Measurements from ENCODE around the gene RBM3.
A peak's percentile ranks its signal among the peaks of the same experiment; 100 is the strongest.
"Not testable (repeated sequence)": the region's sequence is repeated elsewhere in the genome, so short reads cannot be mapped to it uniquely, and the experiment has no call there.

Gene RBM3

DNA sequence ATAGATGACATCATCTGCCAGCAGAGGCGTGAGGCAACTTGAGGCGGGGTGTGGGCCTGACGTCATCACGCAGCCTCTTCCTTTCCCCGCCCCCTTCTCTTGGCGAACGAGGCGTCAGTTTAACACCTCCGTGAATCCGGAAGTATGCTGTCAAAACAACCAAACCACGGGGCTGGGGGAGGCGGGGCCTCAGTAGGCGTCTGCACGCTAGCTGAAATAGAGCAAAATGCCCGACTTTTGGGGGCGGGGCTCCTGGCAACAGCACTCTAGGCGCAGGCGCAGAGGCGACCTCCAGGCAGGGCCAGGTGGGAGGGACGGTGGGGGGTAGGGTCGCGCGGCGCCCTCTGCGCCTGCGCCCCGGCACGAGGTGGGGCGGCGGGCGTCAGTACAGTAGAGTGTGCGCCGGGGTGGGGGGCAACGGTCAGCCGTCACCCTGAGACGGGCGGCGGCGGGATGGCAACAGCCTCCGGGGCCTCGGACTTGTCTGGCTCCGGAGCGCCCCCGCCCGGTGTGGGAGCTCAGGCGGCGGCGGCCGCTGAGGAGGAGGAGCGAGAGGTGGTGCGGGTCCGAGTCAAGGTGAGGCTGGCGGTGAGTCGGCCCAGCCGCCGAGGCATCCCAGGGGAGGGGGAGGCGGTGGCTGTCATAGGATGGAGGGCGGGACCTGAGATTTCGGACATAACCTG is 34.8 kb upstream of the RBM3 start, which contains the start of gene TBC1D25:
TBC1D25 (plus strand) TSS at position 370 of the 683 bp plus-strand sequence; CDS start at position 454, 84 bp downstream.
- TF ChIP-seq, protein P1, sequence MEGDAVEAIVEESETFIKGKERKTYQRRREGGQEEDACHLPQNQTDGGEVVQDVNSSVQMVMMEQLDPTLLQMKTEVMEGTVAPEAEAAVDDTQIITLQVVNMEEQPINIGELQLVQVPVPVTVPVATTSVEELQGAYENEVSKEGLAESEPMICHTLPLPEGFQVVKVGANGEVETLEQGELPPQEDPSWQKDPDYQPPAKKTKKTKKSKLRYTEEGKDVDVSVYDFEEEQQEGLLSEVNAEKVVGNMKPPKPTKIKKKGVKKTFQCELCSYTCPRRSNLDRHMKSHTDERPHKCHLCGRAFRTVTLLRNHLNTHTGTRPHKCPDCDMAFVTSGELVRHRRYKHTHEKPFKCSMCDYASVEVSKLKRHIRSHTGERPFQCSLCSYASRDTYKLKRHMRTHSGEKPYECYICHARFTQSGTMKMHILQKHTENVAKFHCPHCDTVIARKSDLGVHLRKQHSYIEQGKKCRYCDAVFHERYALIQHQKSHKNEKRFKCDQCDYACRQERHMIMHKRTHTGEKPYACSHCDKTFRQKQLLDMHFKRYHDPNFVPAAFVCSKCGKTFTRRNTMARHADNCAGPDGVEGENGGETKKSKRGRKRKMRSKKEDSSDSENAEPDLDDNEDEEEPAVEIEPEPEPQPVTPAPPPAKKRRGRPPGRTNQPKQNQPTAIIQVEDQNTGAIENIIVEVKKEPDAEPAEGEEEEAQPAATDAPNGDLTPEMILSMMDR (IDR thresholded peaks at IDR 0.05), result peak; percentile 64
- no peak for TF ChIP-seq ZFX (IDR thresholded peaks at IDR 0.05; ENCODE audit: borderline replicate concordance)
- peak within 1 kb of the TSS; percentile 63 for H3K27ac ChIP-seq

DNA sequence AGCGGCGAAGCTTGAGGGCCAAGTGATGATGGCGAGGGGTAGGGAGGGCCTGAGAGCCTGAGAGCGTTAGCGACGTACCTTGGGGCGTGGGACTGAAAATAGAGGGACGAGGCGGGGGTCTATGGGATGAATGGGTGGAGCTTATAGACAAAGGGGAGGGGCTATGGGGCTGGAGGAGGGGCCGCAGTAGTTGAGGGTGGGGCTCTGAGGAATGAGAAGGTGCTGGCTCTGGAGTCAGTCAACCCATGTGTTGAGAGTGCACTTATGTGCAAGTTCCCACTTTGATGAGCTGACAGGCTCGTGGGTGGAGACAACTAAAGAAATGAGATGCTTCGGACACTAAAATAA is 34.3 kb upstream of the RBM3 start:
- peak overlapping the region; percentile 63 for H3K27ac ChIP-seq
- TF ChIP-seq ZFX (IDR thresholded peaks at IDR 0.05; ENCODE audit: borderline replicate concordance), result no peak
- TF ChIP-seq, protein P1 (IDR thresholded peaks at IDR 0.05), result no peak; the same call in 1 of the 2 replicates

DNA sequence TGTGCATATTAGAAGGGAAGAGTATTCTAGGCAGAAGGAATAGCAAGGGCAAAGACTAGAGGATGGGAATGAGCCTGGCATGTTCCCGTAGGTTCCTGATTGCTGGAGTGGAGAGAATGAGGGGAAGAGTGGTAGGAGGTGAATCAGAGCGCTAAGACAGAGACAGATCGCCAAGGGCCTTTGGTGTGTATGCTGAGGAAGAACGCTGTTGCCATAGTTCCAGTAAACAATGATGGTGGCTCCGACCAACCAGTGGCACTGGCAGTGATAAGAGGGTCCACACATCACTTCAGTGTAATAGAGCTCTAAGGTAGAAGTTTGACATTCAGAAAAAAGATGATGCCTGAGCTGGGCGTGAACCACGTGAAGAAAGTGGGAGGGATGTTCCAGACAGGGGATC is 33.8 kb upstream of the RBM3 start:
- H3K27ac ChIP-seq, result peak overlapping the region; percentile 63; the same call in 1 of the 2 replicates
- TF ChIP-seq, protein P1 (IDR thresholded peaks at IDR 0.05), result no peak
- TF ChIP-seq ZFX (IDR thresholded peaks at IDR 0.05; ENCODE audit: borderline replicate concordance), result no peak

DNA sequence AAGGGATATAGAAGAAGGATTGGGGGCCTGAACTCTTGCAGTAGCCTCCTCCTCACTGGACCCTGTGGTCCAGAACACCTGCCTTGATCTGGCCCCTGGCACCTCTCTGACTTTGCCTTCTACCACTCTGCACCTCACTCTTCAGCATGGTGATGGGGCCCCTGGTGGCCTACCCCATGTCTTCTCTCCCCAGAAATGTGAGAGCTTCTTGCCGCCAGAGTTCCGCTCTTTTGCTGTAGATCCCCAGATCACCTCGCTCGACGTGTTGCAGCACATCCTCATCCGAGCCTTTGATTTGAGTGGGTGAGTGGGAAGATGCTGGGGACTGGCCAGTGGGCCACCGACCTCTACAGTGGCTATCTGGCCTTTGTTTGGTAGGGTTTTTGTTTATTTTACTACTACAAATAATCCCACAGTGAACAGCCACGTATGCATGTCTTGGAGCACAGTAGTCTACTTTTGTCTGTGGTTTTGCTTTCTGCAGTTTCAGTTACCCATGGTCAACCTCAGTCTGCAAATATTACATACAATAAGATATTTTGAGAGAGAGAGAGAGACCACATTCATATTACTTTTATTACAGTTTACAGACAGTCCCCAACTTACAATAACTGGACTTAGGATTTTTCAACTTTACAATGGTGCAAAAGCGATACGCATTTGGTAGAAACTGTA is 33.0 kb upstream of the RBM3 start:
- TF ChIP-seq, protein P1 (IDR thresholded peaks at IDR 0.05), result no peak
- TF ChIP-seq ZFX (IDR thresholded peaks at IDR 0.05; ENCODE audit: borderline replicate concordance), result no peak
- H3K27ac ChIP-seq, result no peak overlapping the region

DNA sequence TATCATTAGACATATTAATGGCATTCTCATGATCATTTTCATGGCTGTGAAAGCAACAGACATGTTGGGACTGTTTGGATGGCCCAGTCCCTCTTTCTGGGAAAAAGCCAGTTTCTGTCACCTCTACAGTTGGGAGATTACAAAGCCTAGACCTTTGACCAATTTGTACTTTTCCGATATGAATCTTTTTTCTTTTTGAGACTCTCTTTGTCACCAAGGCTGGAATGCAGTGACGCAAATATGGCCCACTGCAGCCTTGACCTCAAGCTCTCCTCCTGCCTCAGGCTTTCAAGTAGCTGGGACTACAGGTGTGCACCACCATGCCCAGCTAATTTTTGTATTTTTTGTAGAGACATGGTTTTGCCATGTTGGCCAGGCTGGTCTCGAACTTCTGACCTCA is 25.4 kb upstream of the RBM3 start:
- H3K27ac ChIP-seq, result no peak overlapping the region
- TF ChIP-seq, protein P1 (IDR thresholded peaks at IDR 0.05), result no peak
- no peak for TF ChIP-seq ZFX (IDR thresholded peaks at IDR 0.05; ENCODE audit: borderline replicate concordance)

DNA sequence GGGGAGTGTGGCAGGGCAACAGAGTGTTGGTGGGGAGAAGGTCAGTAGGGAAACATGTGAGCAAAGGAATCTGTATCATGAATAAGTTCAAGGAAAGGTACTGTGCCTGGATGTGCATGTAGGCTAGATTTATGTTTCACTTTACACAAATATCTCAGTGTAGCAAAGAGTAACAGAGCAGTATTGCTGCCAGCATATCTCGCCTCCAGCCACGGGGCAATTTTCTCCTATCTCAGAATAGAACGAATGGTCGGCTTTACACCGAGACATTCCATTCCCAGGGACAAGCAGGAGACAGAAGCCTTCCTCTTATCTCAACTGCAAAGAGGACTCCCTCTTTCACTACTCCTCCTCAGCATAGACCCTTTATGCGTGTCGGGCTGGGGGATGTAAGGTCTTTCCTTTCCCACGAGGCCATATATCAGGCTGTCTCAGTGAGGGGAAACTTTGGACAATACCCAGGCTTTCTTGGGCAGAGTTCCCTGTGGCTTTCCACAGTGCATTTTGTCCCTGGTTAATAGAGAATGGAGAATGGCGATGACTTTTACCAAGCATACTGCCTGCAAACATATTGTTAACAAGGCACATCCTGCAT is 18.5 kb upstream of the RBM3 start:
- not testable (repeated sequence) for H3K27ac ChIP-seq

DNA sequence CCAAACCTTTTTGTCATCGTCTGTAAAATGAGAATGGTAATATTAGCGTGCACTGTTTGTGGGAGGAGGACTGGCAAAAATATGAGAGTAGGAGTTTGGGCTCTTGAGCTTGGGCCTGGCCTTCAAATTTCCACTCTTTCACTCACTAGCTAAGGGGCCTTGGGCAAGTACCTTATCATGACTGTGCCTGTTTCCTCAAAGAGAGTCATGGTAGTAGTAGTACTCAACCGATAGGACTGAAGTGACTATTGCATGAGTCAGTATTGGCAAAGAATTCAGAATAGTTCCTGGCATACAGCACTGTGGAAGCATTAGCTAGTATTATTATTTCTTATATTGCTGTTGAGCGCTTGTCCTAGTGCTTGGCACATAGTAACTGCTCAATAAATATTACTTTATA is 16.0 kb upstream of the RBM3 start:
- no peak for TF ChIP-seq ZFX (IDR thresholded peaks at IDR 0.05; ENCODE audit: borderline replicate concordance)
- TF ChIP-seq, protein P1 (IDR thresholded peaks at IDR 0.05), result no peak
- H3K27ac ChIP-seq, result no peak overlapping the region

Data from 22Rv1 (cell line).